GM12801 (cell line): ENCODE data around the gene CLN6.

Experiments used
- TF ChIP-seq, protein P1 (sequence below): IDR thresholded peaks from one replicate; pipeline ENCODE4 v1.5.1; 2011; ENCODE audit warnings: control low read depth; ENCODE audit not compliant: insufficient read length; ENCODE audit errors: extremely low read depth

Gene CLN6

DNA sequence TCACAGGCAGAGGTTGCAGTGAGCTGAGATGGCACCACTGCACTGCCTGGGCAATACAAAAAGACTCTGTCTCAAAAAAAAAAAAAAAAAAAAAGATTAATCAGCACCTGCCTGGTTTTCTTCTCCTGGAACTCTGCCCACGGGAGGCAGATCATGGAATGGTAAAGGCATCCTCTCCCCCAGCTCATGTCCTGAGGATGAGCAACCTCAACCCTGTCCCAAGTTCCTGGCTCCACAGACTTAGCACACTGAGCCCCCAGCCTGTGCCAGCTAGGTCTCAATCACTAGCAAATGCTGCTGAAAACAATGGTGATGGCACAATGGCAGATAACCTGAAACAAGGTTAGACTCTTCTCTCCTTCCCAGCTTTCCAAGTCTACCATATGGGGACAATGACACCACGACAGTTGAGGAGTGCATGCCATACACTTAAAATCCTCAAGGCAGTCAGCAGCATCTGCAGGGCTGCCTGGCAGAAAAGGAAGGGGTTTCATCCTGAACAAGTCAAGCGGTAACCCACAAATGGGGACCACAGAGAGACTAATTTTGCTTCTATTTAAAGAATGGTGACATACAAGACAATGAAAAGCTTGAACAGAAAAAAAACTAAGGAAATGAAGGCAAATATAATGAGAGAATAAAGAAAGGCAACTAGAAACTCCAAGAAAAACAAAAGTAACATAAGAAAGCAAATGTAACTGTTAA lies 4.8 kb downstream of the CLN6 start:
- TF ChIP-seq, protein P1, sequence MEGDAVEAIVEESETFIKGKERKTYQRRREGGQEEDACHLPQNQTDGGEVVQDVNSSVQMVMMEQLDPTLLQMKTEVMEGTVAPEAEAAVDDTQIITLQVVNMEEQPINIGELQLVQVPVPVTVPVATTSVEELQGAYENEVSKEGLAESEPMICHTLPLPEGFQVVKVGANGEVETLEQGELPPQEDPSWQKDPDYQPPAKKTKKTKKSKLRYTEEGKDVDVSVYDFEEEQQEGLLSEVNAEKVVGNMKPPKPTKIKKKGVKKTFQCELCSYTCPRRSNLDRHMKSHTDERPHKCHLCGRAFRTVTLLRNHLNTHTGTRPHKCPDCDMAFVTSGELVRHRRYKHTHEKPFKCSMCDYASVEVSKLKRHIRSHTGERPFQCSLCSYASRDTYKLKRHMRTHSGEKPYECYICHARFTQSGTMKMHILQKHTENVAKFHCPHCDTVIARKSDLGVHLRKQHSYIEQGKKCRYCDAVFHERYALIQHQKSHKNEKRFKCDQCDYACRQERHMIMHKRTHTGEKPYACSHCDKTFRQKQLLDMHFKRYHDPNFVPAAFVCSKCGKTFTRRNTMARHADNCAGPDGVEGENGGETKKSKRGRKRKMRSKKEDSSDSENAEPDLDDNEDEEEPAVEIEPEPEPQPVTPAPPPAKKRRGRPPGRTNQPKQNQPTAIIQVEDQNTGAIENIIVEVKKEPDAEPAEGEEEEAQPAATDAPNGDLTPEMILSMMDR, result no peak

DNA sequence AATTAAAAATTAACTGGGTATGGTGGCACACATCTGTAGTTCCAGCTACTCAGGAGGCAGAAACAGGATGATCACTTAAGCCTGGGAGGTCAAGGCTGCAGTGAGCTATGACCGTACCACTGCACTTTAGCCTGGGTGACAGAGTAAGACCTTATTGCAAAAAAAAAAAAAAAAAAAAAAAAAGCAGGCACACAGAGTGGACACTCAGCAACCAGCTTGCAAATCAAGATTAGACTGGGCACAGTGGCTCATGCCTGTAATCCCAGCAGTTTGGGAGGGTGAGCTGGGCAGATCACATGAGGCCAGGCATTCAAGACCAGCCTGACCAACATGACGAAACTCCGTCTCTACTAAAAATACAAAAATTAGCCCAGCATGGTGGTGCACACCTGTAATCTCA lies 5.4 kb downstream of the CLN6 start:
- TF ChIP-seq, protein P1, result no peak

DNA sequence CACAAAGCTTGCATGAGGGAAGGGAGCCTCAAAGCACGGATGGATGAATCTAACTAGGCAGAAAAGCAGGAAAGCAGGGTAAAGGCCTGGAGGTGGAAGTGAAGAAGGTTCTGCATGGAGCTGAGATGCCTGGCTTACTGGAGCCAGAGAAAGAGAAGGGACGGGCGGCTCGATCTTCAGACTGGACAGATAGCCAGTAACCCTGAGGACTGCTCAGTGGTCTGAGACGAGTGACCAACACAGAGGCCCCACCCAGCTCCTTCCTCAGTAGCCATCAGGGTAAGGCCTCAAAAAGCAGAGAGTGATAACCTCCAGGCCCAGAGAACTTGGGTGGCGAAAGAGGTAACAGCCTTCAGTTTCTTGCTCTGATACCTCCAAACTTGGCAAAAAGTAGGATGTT lies 6.4 kb downstream of the CLN6 start:
- TF ChIP-seq, protein P1, result no peak

- TF ChIP-seq, protein P1, result no peak
These were observed 8.6 kb downstream of the CLN6 start for GRCh38 chr15:68220967-68221366.

DNA sequence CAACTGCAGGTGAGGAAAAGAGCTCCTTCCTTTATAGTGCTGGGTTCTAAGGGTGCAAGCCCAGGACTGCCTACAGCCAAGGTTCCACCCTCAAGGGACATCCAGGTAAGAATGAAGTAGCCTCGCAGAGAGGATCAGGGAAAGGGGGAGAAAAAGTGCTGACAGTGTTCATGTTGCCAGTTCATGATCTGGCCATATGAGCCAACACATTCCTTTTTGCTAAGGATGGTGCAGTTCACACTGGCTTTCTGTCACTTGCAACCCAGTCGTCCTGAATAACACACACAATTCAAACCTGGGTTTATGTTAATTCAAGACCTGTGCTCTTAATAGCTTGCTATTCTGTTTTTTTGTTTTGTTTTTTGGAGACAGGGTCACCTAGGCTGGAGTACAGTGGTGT lies 9.0 kb downstream of the CLN6 start:
- TF ChIP-seq, protein P1, result no peak

DNA sequence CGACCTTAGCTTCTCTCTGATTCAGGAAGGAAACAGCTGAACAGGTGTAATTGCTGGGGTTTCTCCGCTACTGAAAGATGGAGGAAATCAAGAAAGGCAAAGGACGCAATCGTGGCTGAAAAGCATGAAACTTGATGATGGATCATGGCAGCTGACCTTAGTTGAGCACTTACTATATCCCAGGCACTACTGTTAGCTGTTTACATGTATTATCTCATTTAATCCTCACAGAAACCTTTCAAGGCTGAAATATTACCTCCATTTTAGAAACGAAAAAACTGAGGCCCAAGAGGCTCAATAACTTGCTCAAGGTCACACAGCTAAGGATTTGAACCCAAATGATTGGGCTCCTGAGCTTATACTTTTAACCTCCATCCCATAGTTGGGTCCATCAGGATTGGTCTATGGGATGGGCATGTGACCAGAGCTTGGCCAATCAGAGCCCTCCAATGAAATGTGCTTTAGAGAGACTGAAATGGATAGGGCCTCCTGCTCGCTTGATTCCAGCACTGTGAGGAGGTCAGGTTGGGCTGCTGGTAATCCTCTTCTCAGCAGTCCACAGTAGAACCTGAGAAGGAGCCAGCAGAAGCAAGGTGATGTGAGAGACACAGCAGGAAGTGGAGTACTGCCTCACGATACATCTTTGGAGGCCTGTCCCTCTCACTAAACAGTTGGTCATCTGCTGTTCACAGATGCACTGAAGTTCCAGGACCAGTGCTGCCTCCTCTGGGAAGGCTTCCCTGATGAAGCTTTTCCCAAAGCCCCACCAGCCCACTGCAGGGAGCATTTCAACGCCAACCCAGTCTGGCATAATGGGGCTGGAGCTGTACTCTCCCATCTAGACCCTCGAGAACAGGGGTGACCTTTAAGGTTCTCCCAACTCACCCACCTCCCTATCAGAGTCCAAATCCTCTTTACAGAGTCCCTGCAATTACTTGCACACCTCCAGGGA lies 10.4 kb downstream of the CLN6 start:
- TF ChIP-seq, protein P1, result no peak

- TF ChIP-seq, protein P1, result no peak
These were observed 11.2 kb downstream of the CLN6 start for GRCh38 chr15:68218331-68218730.
